Measurements from ENCODE around the gene MRPL30. TPM values are rescaled to one million over a fixed set of nuclear protein-coding genes. Genes with fewer than 3 reads are reported as not detected.

Gene MRPL30
- total RNA-seq, 2 experiments from 2014 or later, result 30.0 to 34.2 TPM

Other genes with a start within 250 kb of the MRPL30 start
- gene CRACDL, start 245.0 kb upstream of the MRPL30 start, total RNA-seq, result under 1 TPM; 0.09 to 0.38 TPM
- gene C2orf15, start 39.5 kb upstream of the MRPL30 start, total RNA-seq, result 1 to 10 TPM; 1.4 to 1.5 TPM
- gene TSGA10, start 26.2 kb upstream of the MRPL30 start, total RNA-seq, result 1 to 10 TPM; 8.6 to 9.2 TPM
- gene LIPT1, start 26.2 kb upstream of the MRPL30 start, total RNA-seq, result 1 to 10 TPM; 3.3 to 6.0 TPM
- 10 to 100 TPM; 49.8 to 55.9 TPM for gene MITD1, start 126 bp upstream of the MRPL30 start, total RNA-seq
- not detected for gene LYG2, start 74.5 kb downstream of the MRPL30 start, total RNA-seq
- under 1 TPM; 0.54 to 0.81 TPM for gene LYG1, start 120.0 kb downstream of the MRPL30 start, total RNA-seq
- 10 to 100 TPM; 23.0 to 27.0 TPM for gene TXNDC9, start 155.1 kb downstream of the MRPL30 start, total RNA-seq
- gene EIF5B, start 156.2 kb downstream of the MRPL30 start, total RNA-seq, result 10 to 100 TPM; 71.6 to 75.3 TPM

All from activated CD8-positive, alpha-beta T cell treated with anti-CD3 and anti-CD28 coated beads for 36 hours (primary cell).